Measurements from ENCODE around the gene HAL. TPM values are rescaled to one million over a fixed set of nuclear protein-coding genes. Genes with fewer than 3 reads are reported as not detected.
A peak's percentile ranks its signal among the peaks of the same experiment; 100 is the strongest.

Gene HAL
- total and polyA plus RNA-seq, 2 of the 4 experiments (the other 2 are of a cell fraction): under 0.01 to 0.02 TPM

GRCh38 chr12:96044017-96044942 lies 48.1 kb upstream of the HAL start:
- Histone ChIP-seq H3K14ac (replicated peaks; ENCODE audit: low read depth, low read length) (peak overlapping the region; percentile 86), H2BK5ac (ENCODE audit: low read depth, low read length, poor library complexity, severe bottlenecking) (peak overlapping the region; percentile 48), H3K9ac (ENCODE audit: low read depth, low read length) (no peak overlapping the region), H4K5ac (ENCODE audit: low read depth, low read length) (peak overlapping the region; percentile 4; the same call in 1 of the 2 replicates), H4K91ac (ENCODE audit: insufficient read depth, low read depth, low read length) (peak overlapping the region; percentile 85), H3K9me1 (ENCODE audit: insufficient read depth, low read length) (peaks cover 14% of the 10 kb centered on the region), H3K4me2 (ENCODE audit: low read depth, low read length) (peak overlapping the region; percentile 2; the same call in 1 of the 2 replicates), H3K18ac (ENCODE audit: low read depth, low read length) (peak overlapping the region; percentile 52; the same call in 1 of the 2 replicates), H2BK20ac (ENCODE audit: low read depth, low read length) (peak overlapping the region; percentile 92), H3K4me3 (ENCODE audit: insufficient read depth, low read depth, low read length) (no peak overlapping the region), H3K23ac (ENCODE audit: low read depth, low read length) (peak overlapping the region; percentile 71), H3K4ac (ENCODE audit: low read depth, low read length) (peak overlapping the region; percentile 82), H2BK120ac (ENCODE audit: low read depth, low read length) (peak overlapping the region; percentile 89), H3K36me3 (ENCODE audit: control insufficient read depth, insufficient read depth, low read length) (no peaks in the 10 kb centered on the region), H3K27ac (ENCODE audit: insufficient read depth, low read length) (peak overlapping the region; percentile 51), H2BK15ac (ENCODE audit: low read depth, low read length) (peak overlapping the region; percentile 95; the same call in 2 of the 3 replicates), H2AK5ac (ENCODE audit: low read depth, low read length) (peak overlapping the region; percentile 65), H3K9me3 (ENCODE audit: control insufficient read depth, insufficient read depth, low read length) (no peaks in the 10 kb centered on the region), H2AFZ (replicated peaks; ENCODE audit: low read length, poor library complexity) (peak overlapping the region; percentile 81), H4K20me1 (ENCODE audit: insufficient read depth, low read length) (no peaks in the 10 kb centered on the region), H2AK9ac (replicated peaks; ENCODE audit: low read depth, low read length, poor library complexity) (peak overlapping the region; percentile 31), H3K56ac (ENCODE audit: extremely low read depth, insufficient read depth, low read length) (peak overlapping the region; percentile 26; the same call in 1 of the 2 replicates), H4K8ac (ENCODE audit: low read depth in 2 of 2, low read length in 2 of 2) (peak overlapping the region; percentile 52 to 71), H3K79me1 (ENCODE audit: low read depth in 1 of 2, low read length in 2 of 2) (no peaks in the 10 kb centered on the region; a peak in 1 of 4 replicates), H3K4me1 (ENCODE audit: control insufficient read depth, insufficient read depth, low read length) (peaks cover 7% of the 10 kb centered on the region), H3K27me3 (ENCODE audit: control insufficient read depth, insufficient read depth, low read length) (no peaks in the 10 kb centered on the region)
- dilution Hi-C loops (cut with HindIII; ENCODE audit: low sequenced_read_pairs, unreplicated experiment): no loop called here
- ATAC-seq (ENCODE audit: low read depth) (peak; percentile 69), DNase-seq (peak; percentile 84)
- intact Hi-C loops (cut with micrococcal nuclease): no loop called here
- ChIA-PET POLR2A (ENCODE audit: unreplicated experiment) (no interaction called here), CTCF (interaction anchor here (0.6 kb wide), 1 partner anchor 555 kb away, joined by 3 read pairs; no protein-coding TSS in a partner anchor)
- BruUV-seq (replicated peaks): no TSS peak
- WGBS, 2 experiments (ENCODE audit: extremely low coverage in 2 of 2, insufficient read length in 1 of 2): 45% methylated on average over 6 of the region's 10 CpGs; no CpG with 5 or more reads in 1 of the 2 experiments
- in situ Hi-C loops (cut with MboI; ENCODE audit: low sequenced_read_pairs): no loop called here
- TF ChIP-seq RAD21 (IDR thresholded peaks at IDR 0.05; ENCODE audit: low read length): no peak
- no peak for TF ChIP-seq ELK1 (IDR thresholded peaks at IDR 0.05; ENCODE audit: borderline replicate concordance, low read depth, low read length)
- no peak for TF ChIP-seq MAFK (IDR thresholded peaks at IDR 0.05; ENCODE audit: low read depth, low read length)
- TF ChIP-seq USF2 (IDR thresholded peaks at IDR 0.05; ENCODE audit: low read depth, low read length): no peak
- TF ChIP-seq SMC3 (IDR thresholded peaks at IDR 0.05; ENCODE audit: low read depth, low read length): no peak
- no peak for TF ChIP-seq RCOR1 (IDR thresholded peaks at IDR 0.05; ENCODE audit: insufficient replicate concordance, low read length)
- peak; percentile 77 for TF ChIP-seq CEBPB (IDR thresholded peaks at IDR 0.05; ENCODE audit: low read depth, low read length)
- TF ChIP-seq, protein P1, sequence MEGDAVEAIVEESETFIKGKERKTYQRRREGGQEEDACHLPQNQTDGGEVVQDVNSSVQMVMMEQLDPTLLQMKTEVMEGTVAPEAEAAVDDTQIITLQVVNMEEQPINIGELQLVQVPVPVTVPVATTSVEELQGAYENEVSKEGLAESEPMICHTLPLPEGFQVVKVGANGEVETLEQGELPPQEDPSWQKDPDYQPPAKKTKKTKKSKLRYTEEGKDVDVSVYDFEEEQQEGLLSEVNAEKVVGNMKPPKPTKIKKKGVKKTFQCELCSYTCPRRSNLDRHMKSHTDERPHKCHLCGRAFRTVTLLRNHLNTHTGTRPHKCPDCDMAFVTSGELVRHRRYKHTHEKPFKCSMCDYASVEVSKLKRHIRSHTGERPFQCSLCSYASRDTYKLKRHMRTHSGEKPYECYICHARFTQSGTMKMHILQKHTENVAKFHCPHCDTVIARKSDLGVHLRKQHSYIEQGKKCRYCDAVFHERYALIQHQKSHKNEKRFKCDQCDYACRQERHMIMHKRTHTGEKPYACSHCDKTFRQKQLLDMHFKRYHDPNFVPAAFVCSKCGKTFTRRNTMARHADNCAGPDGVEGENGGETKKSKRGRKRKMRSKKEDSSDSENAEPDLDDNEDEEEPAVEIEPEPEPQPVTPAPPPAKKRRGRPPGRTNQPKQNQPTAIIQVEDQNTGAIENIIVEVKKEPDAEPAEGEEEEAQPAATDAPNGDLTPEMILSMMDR (conservative IDR thresholded peaks at IDR 0.05; ENCODE audit: low read depth, low read length): no peak
- no peak for TF ChIP-seq BHLHE40 (IDR thresholded peaks at IDR 0.05; ENCODE audit: low read depth, low read length)
- TF ChIP-seq FOS (IDR thresholded peaks at IDR 0.05; ENCODE audit: low read depth, low read length): peak; percentile 82; the same call in 1 of the 2 replicates
- no peak for TF ChIP-seq MAZ (IDR thresholded peaks at IDR 0.05; ENCODE audit: borderline replicate concordance, low read depth, low read length)
- TF ChIP-seq NFE2L2 (IDR thresholded peaks at IDR 0.05; ENCODE audit: low read depth, low read length): no peak
- TF ChIP-seq POLR2A (IDR thresholded peaks at IDR 0.05; ENCODE audit: low read depth, low read length): no peak
